ENCODE measurements around the gene CIAPIN1. TPM values are rescaled to one million over a fixed set of nuclear protein-coding genes. Genes with fewer than 3 reads are reported as not detected.

CIAPIN1 gene
- total RNA-seq, 1 experiment from 2014 or later: 82.8 TPM

- no peak overlapping the region for H3K4me2 ChIP-seq (ENCODE audit: insufficient read depth, insufficient read length, low read length)
- H3K9me3 Mint-ChIP-seq: no peaks in the 10 kb centered on the region
- no peaks in the 10 kb centered on the region for H3K23me2 ChIP-seq (ENCODE audit: insufficient read length, low read depth, low read length, poor library complexity, severe bottlenecking)
- no CpG with 5 or more reads among the region's 4 CpGs for WGBS (ENCODE audit: extremely low coverage, insufficient read length, low lambda C conversion rate)
- H2BK120ac ChIP-seq (ENCODE audit: low read depth, low read length, poor library complexity, severe bottlenecking): no peak overlapping the region
- H3K79me2 ChIP-seq (ENCODE audit: insufficient read depth, low read length): no peaks in the 10 kb centered on the region
- H3K27me3 Mint-ChIP-seq (ENCODE audit: low read depth): peaks cover 7% of the 10 kb centered on the region; the same call in 1 of the 2 replicates
- no peak overlapping the region for H3K23ac ChIP-seq (ENCODE audit: insufficient read length, low read depth, low read length)
- no peak overlapping the region for H2BK5ac ChIP-seq (ENCODE audit: insufficient read length, low read length)
- H3T11ph ChIP-seq (ENCODE audit: low read length): no peak overlapping the region
- no peaks in the 10 kb centered on the region for H3K27me3 ChIP-seq (ENCODE audit: insufficient read depth, low read length)
- H3K36me3 Mint-ChIP-seq (ENCODE audit: insufficient read depth in 1 of 3, low read depth in 3 of 3): no peaks in the 10 kb centered on the region
- no peak overlapping the region for H4K8ac ChIP-seq (replicated peaks; ENCODE audit: insufficient read length, low read depth, low read length)
- H3K56ac ChIP-seq (ENCODE audit: insufficient read length, low read depth, low read length): no peak overlapping the region
- DNase-seq: no peak
- no peak for TF ChIP-seq CTCF (conservative IDR thresholded peaks at IDR 0.05)
- no peak overlapping the region for H2BK15ac ChIP-seq (ENCODE audit: low read depth, low read length)
- no peaks in the 10 kb centered on the region for H3K4me1 Mint-ChIP-seq
- H3K4me1 ChIP-seq (ENCODE audit: insufficient read depth, low read length): no peaks in the 10 kb centered on the region
- no peak overlapping the region for H2BK12ac ChIP-seq (ENCODE audit: insufficient read length, low read depth, low read length)
- no peak overlapping the region for H2AFZ ChIP-seq (ENCODE audit: low read length)
- H3K4me3 Mint-ChIP-seq: no peak overlapping the region
- no peaks in the 10 kb centered on the region for H3K9me3 ChIP-seq (ENCODE audit: control insufficient read depth, low read depth, low read length)
- H4K20me1 ChIP-seq (ENCODE audit: control insufficient read depth, insufficient read depth, insufficient read length): peaks cover 2% of the 10 kb centered on the region
- no peak overlapping the region for H3K14ac ChIP-seq (ENCODE audit: insufficient read depth, low read length)
- H3K27ac Mint-ChIP-seq: no peak overlapping the region
- no peak overlapping the region for H3K27ac ChIP-seq (ENCODE audit: insufficient read length, low read depth, low read length)
- H3K79me1 ChIP-seq (ENCODE audit: insufficient read depth, low read depth, low read length, poor library complexity, severe bottlenecking): no peaks in the 10 kb centered on the region
- no peak overlapping the region for H2BK20ac ChIP-seq (ENCODE audit: low read depth, low read length, poor library complexity, severe bottlenecking)
- H3K18ac ChIP-seq (ENCODE audit: insufficient read length, low read depth, low read length): no peak overlapping the region
- H4K91ac ChIP-seq (ENCODE audit: insufficient read length, low read depth, low read length): no peak overlapping the region
- H2AK5ac ChIP-seq (ENCODE audit: insufficient read length, low read length): no peak overlapping the region
- no peak overlapping the region for H3K4ac ChIP-seq (ENCODE audit: low read depth, low read length)
- H4K5ac ChIP-seq (ENCODE audit: insufficient read length, low read depth, low read length): no peak overlapping the region
- no peak overlapping the region for H3K9ac ChIP-seq (ENCODE audit: extremely low read depth, insufficient read length, low read length)
Measured at GRCh38 chr16:57396786-57397185, 50.4 kb downstream of the CIAPIN1 start.

Data from H9 (cell line).